Measurements from ENCODE around the gene MNAT1. TPM values are rescaled to one million over a fixed set of nuclear protein-coding genes. Genes with fewer than 3 reads are reported as not detected.
"Not testable (repeated sequence)": the region's sequence is repeated elsewhere in the genome, so short reads cannot be mapped to it uniquely, and the experiment has no call there.

The MNAT1 gene
- polyA plus RNA-seq: 10 to 100 TPM; 10.6 to 28.0 (median 27.5) TPM

DNA sequence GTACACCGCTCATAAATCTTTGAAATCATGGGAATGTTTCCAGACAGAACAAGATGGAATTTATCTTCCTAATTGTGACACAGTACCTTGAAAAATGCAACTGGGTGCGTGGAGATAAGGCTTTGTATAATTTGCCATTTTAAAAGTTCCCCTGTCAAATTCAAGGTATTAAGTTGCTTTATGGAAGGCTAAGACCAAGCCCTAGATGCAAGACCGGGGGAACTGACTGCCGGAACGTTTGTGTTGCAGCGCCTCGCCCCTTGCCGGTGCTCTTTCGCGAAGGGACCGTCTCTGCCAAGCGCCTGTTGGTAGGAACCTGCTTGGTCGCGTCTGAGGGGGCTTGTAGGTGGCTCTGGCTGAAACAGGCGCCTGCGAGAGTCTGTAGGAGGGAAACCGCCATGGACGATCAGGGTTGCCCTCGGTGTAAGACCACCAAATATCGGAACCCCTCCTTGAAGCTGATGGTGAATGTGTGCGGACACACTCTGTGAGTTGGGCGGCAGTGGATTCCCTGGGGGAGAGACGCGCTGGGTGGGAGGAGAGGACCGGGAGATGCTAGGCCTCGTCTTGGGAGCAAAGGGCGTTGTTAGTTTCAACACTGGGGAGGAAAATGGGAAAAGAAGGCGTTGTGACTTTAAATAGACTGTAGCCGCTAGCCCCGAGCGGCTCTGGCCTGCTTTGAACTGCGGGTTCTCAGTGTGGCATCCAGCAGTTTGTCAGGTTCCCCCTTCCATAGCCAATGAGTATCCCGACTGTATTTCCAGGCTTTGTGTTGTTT is at the start of gene MNAT1:
Gene MNAT1 (plus strand): TSS at position 297 of the 778 bp plus-strand sequence. CDS start 102 bp downstream, at position 399.
- 2 to 3% (median 3%) methylated on average over 33 of the region's 33 CpGs for WGBS, 3 donors
- no peak within 1 kb of the TSS for H3K27ac ChIP-seq (ENCODE audit: low read depth, low read length)

- H3K27ac ChIP-seq (ENCODE audit: low read depth, low read length): no peak overlapping the region
These were observed 47.7 kb upstream of the MNAT1 start for GRCh38 chr14:60686865-60687264.

DNA sequence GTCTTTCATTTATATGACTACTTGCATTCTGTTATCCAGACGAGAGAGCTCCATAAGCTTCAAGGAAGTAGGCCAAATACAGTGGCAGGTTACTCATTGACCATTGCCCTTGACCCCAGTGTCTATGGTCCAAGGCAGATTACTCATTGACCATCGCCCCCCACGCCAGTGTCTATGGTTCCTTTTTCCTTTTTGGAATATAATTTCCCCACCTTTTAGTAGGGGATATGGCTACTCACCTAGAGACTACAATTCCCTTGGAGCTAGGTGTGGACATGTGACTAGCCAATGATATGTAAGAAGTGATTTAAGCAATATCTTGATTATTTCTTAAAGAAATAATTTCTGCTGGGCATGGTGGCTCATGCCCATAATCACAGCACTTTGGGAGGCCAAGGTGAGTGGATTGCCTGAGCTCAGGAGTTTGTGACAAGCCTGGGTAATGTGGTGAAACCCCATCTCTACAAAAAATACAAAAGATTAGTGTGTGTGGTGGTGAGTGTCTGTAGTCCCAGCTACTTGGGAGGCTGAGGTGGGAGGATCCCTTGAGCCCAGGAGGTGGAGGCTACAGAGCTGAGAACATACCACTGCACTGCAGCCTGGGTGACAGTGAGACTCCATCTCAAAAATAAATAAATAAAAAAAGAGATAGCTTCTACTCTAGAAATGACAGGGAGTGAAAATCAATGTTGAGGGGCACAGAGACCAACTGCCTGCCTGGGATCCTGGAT is 43.0 kb upstream of the MNAT1 start:
- 57 to 88% (median 80%) methylated on average over 3 of the region's 3 CpGs for WGBS, 3 donors

DNA sequence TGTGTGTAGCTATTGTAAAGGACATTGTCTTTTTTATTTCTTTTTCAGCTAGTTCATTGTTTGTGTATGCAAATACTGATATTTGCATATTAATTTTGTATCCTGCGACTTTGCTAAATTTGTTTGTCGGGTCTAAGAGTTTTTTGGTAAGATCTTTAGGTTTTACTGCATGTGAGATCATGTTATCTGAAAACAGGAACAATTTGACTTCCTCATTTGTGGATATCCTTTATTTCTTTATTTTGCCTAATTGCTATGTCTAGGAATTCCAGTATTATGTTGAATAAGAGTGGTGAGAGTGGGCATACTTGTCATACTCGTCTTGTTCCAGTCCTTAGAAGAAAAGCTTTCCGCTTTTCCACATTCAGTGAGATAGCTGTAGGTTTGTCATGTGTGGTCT is 39.2 kb upstream of the MNAT1 start:
- no peak overlapping the region for H3K27ac ChIP-seq (ENCODE audit: low read depth, low read length)
- 73 to 81% (median 76%) methylated on average over 4 of the region's 4 CpGs for WGBS, 3 donors

More for the DNA sequence above, 43.0 kb upstream of the MNAT1 start:
- no peak overlapping the region for H3K27ac ChIP-seq (ENCODE audit: low read depth, low read length)

DNA sequence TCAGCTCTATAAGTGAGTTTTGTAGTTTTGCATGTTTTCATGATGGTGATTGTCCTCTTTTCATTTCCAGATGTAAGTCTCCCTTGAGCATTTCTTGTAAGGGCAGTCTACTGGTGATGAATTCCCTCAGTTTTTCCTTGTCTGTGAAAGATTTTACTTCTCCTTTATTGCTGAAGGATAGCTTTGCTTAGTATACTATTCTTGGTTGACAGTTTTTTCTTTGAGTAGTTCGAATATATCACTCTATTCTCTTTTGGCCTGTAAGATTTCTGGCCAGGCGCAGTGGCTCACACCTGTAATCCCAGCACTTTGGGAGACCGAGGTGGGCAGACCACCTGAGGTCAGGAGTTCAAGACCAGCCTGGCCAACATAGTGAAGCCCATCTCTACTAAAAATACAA is 34.0 kb upstream of the MNAT1 start:
- 92 to 93% (median 93%) methylated on average over 3 of the region's 3 CpGs for WGBS, 3 donors

GRCh38 chr14:60705100-60705499 is 29.5 kb upstream of the MNAT1 start:
- no peak overlapping the region for H3K27ac ChIP-seq (ENCODE audit: low read depth, low read length)

More for the DNA sequence above, 34.0 kb upstream of the MNAT1 start:
- H3K27ac ChIP-seq (ENCODE audit: low read depth, low read length): no peak overlapping the region

GRCh38 chr14:60707858-60708257 is 26.7 kb upstream of the MNAT1 start:
- 96 to 98% (median 96%) methylated on average over 3 of the region's 3 CpGs for WGBS, 3 donors

DNA sequence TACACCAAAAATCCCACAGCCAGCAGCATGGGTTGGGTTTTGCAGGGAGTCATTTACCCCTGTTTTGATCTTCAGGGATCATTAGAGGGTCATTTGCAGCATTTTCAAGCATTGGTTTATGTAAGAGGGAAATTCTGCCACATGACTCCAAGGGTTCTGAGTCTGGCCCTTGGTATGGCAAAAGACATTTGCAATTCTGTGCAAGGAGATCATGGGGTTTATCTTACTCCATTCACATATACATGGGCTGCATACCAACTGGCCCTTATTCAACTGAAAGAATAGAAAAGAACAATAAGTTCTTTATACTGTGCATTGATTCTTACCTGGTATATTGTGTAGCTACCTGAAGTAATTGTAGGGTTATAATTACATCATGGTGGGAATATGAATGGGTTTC is 24.1 kb upstream of the MNAT1 start:
- H3K27ac ChIP-seq (ENCODE audit: low read depth, low read length): no peak overlapping the region

More at GRCh38 chr14:60707858-60708257, 26.7 kb upstream of the MNAT1 start:
- H3K27ac ChIP-seq (ENCODE audit: low read depth, low read length): no peak overlapping the region

- 84 to 90% (median 87%) methylated on average over 6 of the region's 6 CpGs for WGBS, 3 donors
These were observed 21.0 kb upstream of the MNAT1 start for GRCh38 chr14:60713513-60713912.

DNA sequence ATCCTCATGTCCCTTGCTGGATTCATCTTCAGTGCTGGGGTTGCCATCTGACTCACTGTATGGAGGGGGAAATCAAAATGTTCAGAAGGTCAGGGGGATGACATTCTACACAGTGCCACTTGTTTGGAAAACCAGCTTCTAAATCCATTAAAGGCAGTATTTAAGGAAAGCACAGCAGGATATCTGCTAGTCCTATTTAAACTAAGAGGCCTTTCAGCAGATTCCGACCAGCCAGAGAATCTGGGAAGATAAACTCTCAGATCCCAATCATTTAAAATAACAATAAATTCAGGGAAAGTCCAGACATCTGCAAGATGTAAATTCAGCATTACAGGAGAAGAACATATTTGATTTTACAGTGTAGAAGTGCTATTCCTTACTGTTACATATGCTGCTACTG is 14.2 kb upstream of the MNAT1 start:
- no peak overlapping the region for H3K27ac ChIP-seq (ENCODE audit: low read depth, low read length)
- WGBS, 3 donors: 91 to 95% (median 93%) methylated on average over 1 of the region's 1 CpG

More at GRCh38 chr14:60713513-60713912, 21.0 kb upstream of the MNAT1 start:
- H3K27ac ChIP-seq (ENCODE audit: low read depth, low read length): no peak overlapping the region

DNA sequence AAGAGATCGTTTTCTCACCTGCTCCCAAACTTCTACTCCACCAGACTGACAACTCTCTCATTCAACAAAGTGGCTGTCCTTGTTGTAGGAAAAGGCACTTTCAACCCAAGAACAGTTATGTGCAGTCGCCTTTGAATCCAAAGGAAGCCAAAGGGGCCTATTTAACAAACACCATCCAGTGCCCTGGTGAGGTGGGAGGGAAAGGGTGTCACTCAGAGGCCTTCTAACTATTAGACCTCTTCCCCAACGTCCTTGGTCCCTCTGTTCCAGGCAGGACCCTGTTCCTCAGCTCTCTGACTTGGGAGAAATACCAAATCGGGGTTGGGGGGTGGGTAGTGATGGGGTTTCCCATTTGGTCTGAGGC is 13.6 kb upstream of the MNAT1 start:
- no peak overlapping the region for H3K27ac ChIP-seq (ENCODE audit: low read depth, low read length)
- 52 to 59% (median 55%) methylated on average over 4 of the region's 4 CpGs for WGBS, 3 donors

GRCh38 chr14:60721326-60722106 is 13.0 kb upstream of the MNAT1 start:
- no peak overlapping the region for H3K27ac ChIP-seq (ENCODE audit: low read depth, low read length)
- 3 to 6% (median 3%) methylated on average over 62 to 70 of the region's 70 CpGs for WGBS, 3 donors

GRCh38 chr14:60722107-60722356 is 12.5 kb upstream of the MNAT1 start:
- WGBS, 3 donors: 1 to 3% (median 2%) methylated on average over 11 of the region's 11 CpGs
- H3K27ac ChIP-seq (ENCODE audit: low read depth, low read length): no peak overlapping the region

- no peak overlapping the region for H3K27ac ChIP-seq (ENCODE audit: low read depth, low read length)
- 0 to 1% (median 1%) methylated on average over 57 to 60 of the region's 60 CpGs for WGBS, 3 donors
These were observed 12.0 kb upstream of the MNAT1 start for GRCh38 chr14:60722357-60723115.

DNA sequence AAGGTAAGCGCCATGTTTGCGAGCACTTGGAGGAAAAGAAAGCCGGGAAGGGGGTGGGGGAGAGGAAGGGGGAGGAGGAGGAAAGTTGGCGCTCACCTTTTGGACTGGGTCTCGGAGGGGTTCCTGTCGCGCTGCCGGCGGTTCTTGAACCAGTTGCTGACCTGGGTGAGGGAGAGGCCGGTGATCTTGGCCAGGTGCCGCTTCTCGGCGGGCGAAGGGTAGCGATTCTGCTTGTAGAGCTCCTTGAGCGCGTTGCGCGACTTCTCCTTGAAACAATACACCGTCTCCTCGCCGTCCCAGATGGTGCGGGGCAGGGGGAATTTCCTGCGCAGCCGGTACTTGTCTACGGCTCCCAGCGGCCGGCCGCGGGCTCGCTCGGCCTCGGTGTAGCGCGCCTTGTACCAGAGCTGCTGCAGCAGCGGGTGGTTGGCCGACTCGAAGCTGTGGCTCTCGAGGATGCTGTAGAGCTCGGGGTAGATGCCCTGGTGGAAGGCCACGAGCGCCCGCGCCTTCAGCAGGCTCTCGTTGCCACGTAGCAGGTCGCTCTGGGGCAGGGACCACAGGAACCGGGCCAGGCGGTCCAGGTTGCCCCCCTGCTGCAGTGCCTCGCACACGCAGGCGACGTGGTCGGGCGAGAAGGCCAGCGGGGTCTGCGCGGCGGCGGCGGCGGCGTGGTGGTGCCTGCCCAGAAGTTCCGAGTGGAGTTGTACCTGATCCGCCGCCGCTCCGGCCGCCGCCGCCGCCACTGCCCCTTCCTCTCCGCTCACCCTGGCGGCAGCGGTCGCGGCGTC is 11.2 kb upstream of the MNAT1 start:
- 0 to 1% (median 0%) methylated on average over 64 to 75 of the region's 78 CpGs for WGBS, 3 donors
- H3K27ac ChIP-seq (ENCODE audit: low read depth, low read length): no peak overlapping the region

DNA sequence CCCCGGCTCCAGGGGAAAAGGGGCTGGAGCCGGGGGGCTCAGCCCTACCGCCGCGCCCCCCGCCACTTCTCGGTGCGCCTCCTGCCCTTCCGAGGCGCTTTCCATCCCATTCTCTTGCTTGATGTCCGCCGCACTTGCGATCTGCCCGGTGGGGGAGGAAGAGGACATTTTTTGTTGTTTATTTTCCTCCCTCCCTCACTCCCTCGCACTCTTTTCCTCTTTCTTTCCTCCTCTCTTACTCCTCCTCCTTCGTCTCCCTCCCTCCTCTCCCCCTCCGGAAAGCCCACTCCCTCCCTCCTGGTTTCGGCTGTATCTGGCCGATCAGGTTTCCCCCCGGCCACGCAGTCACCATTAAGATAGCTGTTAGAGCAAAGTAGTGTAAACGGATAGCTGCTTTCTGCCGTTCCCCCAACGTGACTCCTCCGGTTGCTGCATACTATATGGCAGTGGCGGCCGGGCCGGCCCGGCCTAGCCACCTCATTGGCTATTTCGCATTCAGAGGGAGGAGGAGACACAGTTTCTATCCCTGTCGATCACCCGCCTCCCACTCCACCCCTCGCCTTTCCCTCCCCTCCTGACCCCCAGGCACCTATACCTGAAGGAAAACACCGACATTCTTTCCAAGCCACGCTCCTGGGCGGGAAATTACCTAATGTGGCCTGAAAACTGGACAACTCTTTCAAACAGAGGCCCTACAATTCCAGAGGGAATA is 10.5 kb upstream of the MNAT1 start, which contains the start of gene SIX4:
Gene SIX4 (minus strand): TSS at position 445 of the 712 bp plus-strand sequence. CDS start 277 bp downstream, at position 168.
- 2 to 5% (median 3%) methylated on average over 28 to 36 of the region's 36 CpGs for WGBS, 3 donors
- no peak within 1 kb of the TSS for H3K27ac ChIP-seq (ENCODE audit: low read depth, low read length)

GRCh38 chr14:60731291-60731690 is 3.3 kb upstream of the MNAT1 start:
- H3K27ac ChIP-seq (ENCODE audit: low read depth, low read length): not testable (repeated sequence)
- 90 to 96% (median 93%) methylated on average over 5 of the region's 5 CpGs for WGBS, 3 donors

Measured in adipose tissue (tissue), 3 donors.